H1 (cell line): ENCODE results near the gene CLCN3. TPM values are rescaled to one million over a fixed set of nuclear protein-coding genes. Genes with fewer than 3 reads are reported as not detected.
A peak's percentile ranks its signal among the peaks of the same experiment; 100 is the strongest.

Experiments
- CTCF ChIA-PET: fragments of 300-600 bp; sonication (Branson Sonifier 250); formaldehyde crosslinking; loops from one replicate; lab custom pipeline; 2021; ENCODE audit not compliant: partially characterized antibody; lab: Charles Lee
- POLR2A ChIA-PET: fragments of 300-600 bp; sonication (Branson Sonifier 250); formaldehyde crosslinking; loops from one replicate; lab custom pipeline; 2021; ENCODE audit warnings: inconsistent platforms; ENCODE audit not compliant: partially characterized antibody; lab: Charles Lee
- DNase-seq, 2 experiments: peaks; one replicate each; pipeline versions ENCODE4 v3.0.0 to v3.0.0-alpha.2; 2010 to 2022; ENCODE audit warnings: low spot score in 2 of 2, low read depth in 1 of 2, mixed read lengths in 1 of 2
- FAIRE-seq: peaks from 2 replicates; lab custom pipeline; 2011; peaks lifted over from hg19 to GRCh38; lab: Jason Lieb, UNC
- H2AFZ ChIP-seq: 2 replicates; pipeline ENCODE4 v1.8.1; 2012; ENCODE audit warnings: low read length, inconsistent platforms
- H2AK5ac ChIP-seq: 2 replicates; pipeline ENCODE4 v1.6.1; 2013; ENCODE audit warnings: low read depth, low read length
- H2BK120ac ChIP-seq: replicated peaks from 2 replicates; pipeline ENCODE3; 2013; ENCODE audit warnings: low read depth, low read length, inconsistent platforms
- H2BK12ac ChIP-seq: 2 replicates; pipeline ENCODE4 v1.6.1; 2013; ENCODE audit warnings: low read depth, low read length
- H2BK15ac ChIP-seq: 2 replicates; pipeline ENCODE4 v1.6.1; 2013; ENCODE audit warnings: low read length
- H2BK20ac ChIP-seq: 2 replicates; pipeline ENCODE4 v1.6.1; 2013; ENCODE audit warnings: low read length
- H2BK5ac ChIP-seq: 2 replicates; pipeline ENCODE4 v1.6.1; 2013; ENCODE audit warnings: low read depth, low read length
- H3K14ac ChIP-seq: 2 replicates; pipeline ENCODE4 v1.6.1; 2013; ENCODE audit warnings: inconsistent platforms; ENCODE audit not compliant: insufficient read length
- H3K18ac ChIP-seq: 2 replicates; pipeline ENCODE4 v1.6.1; 2013; ENCODE audit warnings: low read length; ENCODE audit errors: extremely low read depth
- H3K23ac ChIP-seq: 2 replicates; pipeline ENCODE4 v1.6.1; 2013; ENCODE audit warnings: inconsistent platforms; ENCODE audit not compliant: insufficient read length
- H3K23me2 ChIP-seq: 2 replicates; pipeline ENCODE4 v1.6.1; 2013; ENCODE audit warnings: low read depth, low read length
- H3K27ac ChIP-seq: 2 replicates; pipeline ENCODE4 v1.6.1; 2011; ENCODE audit warnings: low read depth, low read length, inconsistent platforms
- H3K27me3 ChIP-seq, 4 experiments: replicated peaks in 1 of 4; 1 replicate in 1 of 4; 2 replicates in 3 of 4; pipeline versions ENCODE4 v1.6.1 to v1.8.1; 2011 to 2013; ENCODE audit warnings: low read length in 3 of 4, mild to moderate bottlenecking in 3 of 4, inconsistent platforms in 2 of 4, mixed read lengths in 2 of 4, moderate library complexity in 1 of 4; ENCODE audit not compliant: control insufficient read depth in 3 of 4, insufficient read depth in 3 of 4; ENCODE audit errors: extremely low read depth in 1 of 4
- H3K36me3 ChIP-seq, 4 experiments: 2 replicates each; pipeline versions ENCODE4 v1.6.1 to v1.8.1; 2011 to 2013; ENCODE audit warnings: mild to moderate bottlenecking in 4 of 4, low read length in 3 of 4, moderate library complexity in 2 of 4, control low read depth in 1 of 4, inconsistent platforms in 1 of 4; ENCODE audit not compliant: insufficient read depth in 4 of 4, control insufficient read depth in 2 of 4
- H3K4ac ChIP-seq: replicated peaks from 2 replicates; pipeline ENCODE3; 2013; ENCODE audit warnings: low read length, low read depth, mixed read lengths, inconsistent platforms; ENCODE audit not compliant: insufficient read length
- H3K4me1 ChIP-seq, 4 experiments: replicated peaks in 1 of 4; 1 replicate in 1 of 4; 2 replicates in 3 of 4; pipeline versions ENCODE4 v1.6.1 to v1.8.1; 2011 to 2013; ENCODE audit warnings: low read length in 3 of 4, inconsistent platforms in 2 of 4, mixed read lengths in 1 of 4; ENCODE audit not compliant: insufficient read depth in 4 of 4, control insufficient read depth in 3 of 4
- H3K4me2 ChIP-seq, 2 experiments: 2 replicates each; pipeline versions ENCODE4 v1.6.1 to v1.8.1; 2011 to 2013; ENCODE audit warnings: low read depth in 2 of 2, low read length in 2 of 2, control low read depth in 1 of 2, inconsistent platforms in 1 of 2, mild to moderate bottlenecking in 1 of 2; ENCODE audit not compliant: insufficient read depth in 1 of 2
- H3K4me3 ChIP-seq, 4 experiments: fragments of 200-600, 300-600 bp in 1 of 4; sonication (generic), shearing (Covaris generic), sonication (Bioruptor Twin) in 1 of 4; 2 replicates each; pipeline versions ENCODE4 v1.5.1 to v1.8.1; 2011 to 2016; ENCODE audit warnings: low read length in 4 of 4, low read depth in 3 of 4, control low read depth in 2 of 4, inconsistent platforms in 2 of 4, mild to moderate bottlenecking in 2 of 4, mixed read lengths in 1 of 4, moderate library complexity in 1 of 4; ENCODE audit not compliant: insufficient read depth in 2 of 4; ENCODE audit errors: extremely low read depth in 1 of 4
- H3K56ac ChIP-seq: replicated peaks from 2 replicates; pipeline ENCODE3; 2013; ENCODE audit warnings: low read depth, mild to moderate bottlenecking, mixed read lengths, low read length, inconsistent platforms; ENCODE audit not compliant: insufficient read length
- H3K79me1 ChIP-seq: 2 replicates; pipeline ENCODE4 v1.6.1; 2013; ENCODE audit warnings: low read depth, low read length, control low read depth
- H3K79me2 ChIP-seq, 2 experiments: 2 replicates each; pipeline versions ENCODE4 v1.6.1 to v1.8.1; 2012 to 2013; ENCODE audit warnings: low read length in 2 of 2, mild to moderate bottlenecking in 2 of 2, inconsistent platforms in 1 of 2; ENCODE audit not compliant: insufficient read depth in 2 of 2, control insufficient read depth in 1 of 2
- H3K9ac ChIP-seq, 4 experiments: replicated peaks in 1 of 4; 1 replicate in 1 of 4; 2 replicates in 3 of 4; pipeline versions ENCODE4 v1.6.1 to v1.8.1; 2011 to 2013; ENCODE audit warnings: low read depth in 3 of 4, low read length in 3 of 4, control low read depth in 2 of 4, mild to moderate bottlenecking in 2 of 4, moderate library complexity in 2 of 4, inconsistent platforms in 1 of 4; ENCODE audit errors: extremely low read depth in 1 of 4
- H3K9me3 ChIP-seq, 2 experiments: 2 replicates each; pipeline versions ENCODE4 v1.6.1 to v1.8.1; 2012 to 2013; ENCODE audit warnings: mild to moderate bottlenecking in 2 of 2, moderate library complexity in 2 of 2, control low read depth in 1 of 2, inconsistent platforms in 1 of 2, low read depth in 1 of 2, low read length in 1 of 2, mixed read lengths in 1 of 2; ENCODE audit not compliant: insufficient read depth in 2 of 2
- H4K20me1 ChIP-seq, 2 experiments: replicated peaks in 1 of 2; 2 replicates each; pipeline versions ENCODE3 to v1.8.1; 2011 to 2013; ENCODE audit warnings: inconsistent platforms in 2 of 2, low read length in 2 of 2, mild to moderate bottlenecking in 1 of 2; ENCODE audit not compliant: insufficient read depth in 2 of 2, control insufficient read depth in 1 of 2
- H4K5ac ChIP-seq: 2 replicates; pipeline ENCODE4 v1.6.1; 2013; ENCODE audit warnings: low read length, low read depth, mixed read lengths, inconsistent platforms; ENCODE audit not compliant: insufficient read length
- H4K8ac ChIP-seq: 2 replicates; pipeline ENCODE4 v1.8.0; 2013; ENCODE audit warnings: mild to moderate bottlenecking, moderate library complexity, low read length, inconsistent platforms; ENCODE audit not compliant: insufficient read depth; ENCODE audit errors: extremely low read depth
- H4K91ac ChIP-seq: replicated peaks from 2 replicates; pipeline ENCODE3; 2013; ENCODE audit warnings: low read length, mixed read lengths, inconsistent platforms; ENCODE audit not compliant: insufficient read length
- ATF2 ChIP-seq: IDR thresholded peaks from 2 replicates; pipeline ENCODE4 v1.6.1; 2012; ENCODE audit warnings: low read length, inconsistent platforms
- KDM1A ChIP-seq: fragments of 200-600, 300-600 bp; sonication (generic); IDR thresholded peaks from 2 replicates; pipeline ENCODE4 v1.7.1; 2016; ENCODE audit warnings: mild to moderate bottlenecking, low read length, borderline replicate concordance
- WGBS, 2 experiments: shearing (Covaris generic) in 1 of 2; methylation state at CpG; one replicate each; pipeline versions ENCODE4 v1.1.6 to v1.1.7; 2013 to 2015; ENCODE audit warnings: low lambda C conversion rate in 2 of 2, mixed read lengths in 2 of 2, inconsistent platforms in 1 of 2, low coverage in 1 of 2, missing lambda C conversion rate in 1 of 2; ENCODE audit not compliant: insufficient replicate concordance in 2 of 2, insufficient coverage in 1 of 2, insufficient read length in 1 of 2; ENCODE audit errors: extremely low coverage in 1 of 2, missing lambda C conversion rate in 1 of 2; 5-methylcytosine and 5-hydroxymethylcytosine counted together
- polyA plus RNA-seq, 7 experiments: library from polyadenylated mRNA; depleted of rRNA in 3 of 7; stranded (reverse) in 5 of 7; unstranded in 2 of 7; fragments of >200 nt in 5 of 7; fragments of 200-250 nt in 2 of 7; gene quantifications; 1 replicate in 5 of 7; 2 replicates in 1 of 7; 4 replicates in 1 of 7; pipeline versions ENCODE4 v1.2.1 to v1.2.3, GENCODE V29; 2011 to 2013; ENCODE audit warnings: missing spikeins in 2 of 7, mixed read lengths in 2 of 7
- total RNA-seq: library from RNA; stranded (reverse); fragmentation: NEBNext Ultra II Directional; extraction: Animal tissue kit (Norgen Biotek cat#: 25700); gene quantifications from 2 replicates; pipeline ENCODE4 v1.2.1, GENCODE V29; 2021

CLCN3 gene
- total and polyA plus RNA-seq, 2 of the 8 experiments (the other 6 are each of a cell fraction or from before 2014, with no cell fraction given), result 8.8 to 32.8 TPM

- Histone ChIP-seq H2BK15ac (no peak overlapping the region), H3K23ac (no peak overlapping the region), H2AFZ (no peak overlapping the region), H3K4me3 (no peak overlapping the region), H3K18ac (no peak overlapping the region), H4K20me1 (peaks cover 2% of the 10 kb centered on the region in 2 experiments), H2BK120ac (no peak overlapping the region), H2BK12ac (no peak overlapping the region), H3K79me2 (peaks cover 0 to 43% of the 10 kb centered on the region in 2 experiments; a peak in 2 of 4 replicates), H3K27me3 (peaks cover 0 to 1% (median 0%) of the 10 kb centered on the region in 4 experiments; a peak in 1 of 7 replicates), H3K4me2 (no peak overlapping the region), H4K91ac (no peak overlapping the region)
- FAIRE-seq, result no peak
- POLR2A ChIA-PET, result no interaction called here
- no peak for TF ChIP-seq ATF2
- peak; percentile 25; the same call in 1 of the 2 replicates for TF ChIP-seq KDM1A
- TF ChIP-seq, all 59 proteins: peak for 1
- no peak overlapping the region for H2BK20ac ChIP-seq
- H3K56ac ChIP-seq, result no peak overlapping the region
- H3K27ac ChIP-seq, result no peak overlapping the region
- WGBS, 2 experiments, result 94% methylated on average over 6 of the region's 6 CpGs; no CpG with 5 or more reads in 1 of the 2 experiments
- no peaks in the 10 kb centered on the region for H3K23me2 ChIP-seq
- H3K79me1 ChIP-seq, result no peaks in the 10 kb centered on the region
- H3K4me1 ChIP-seq, result peaks cover 0 to 2% (median 1%) of the 10 kb centered on the region in 4 experiments; a peak in 2 of 7 replicates
- CTCF ChIA-PET, result interaction anchor here (1.5 kb wide), 1 partner anchor 42 kb away, joined by 5 read pairs; no protein-coding TSS in a partner anchor
- no peak overlapping the region for H2BK5ac ChIP-seq
- no peaks in the 10 kb centered on the region for H3K9me3 ChIP-seq
- H2AK5ac ChIP-seq, result no peak overlapping the region
- no peak overlapping the region for H3K14ac ChIP-seq
- no peak overlapping the region for H3K9ac ChIP-seq
- H3K4ac ChIP-seq, result no peak overlapping the region
- H4K5ac ChIP-seq, result no peak overlapping the region
- DNase-seq, result no peak
- H4K8ac ChIP-seq, result no peak overlapping the region
- H3K36me3 ChIP-seq, result no peaks in the 10 kb centered on the region
These were observed 35.0 kb downstream of the CLCN3 start for GRCh38 chr4:169655401-169655800.
